IMR-90 (cell line): ENCODE results near the gene TSHZ1. TPM values are rescaled to one million over a fixed set of nuclear protein-coding genes. Genes with fewer than 3 reads are reported as not detected.
A peak's percentile ranks its signal among the peaks of the same experiment; 100 is the strongest.

Experiments
- ATAC-seq: fragments of 200-7000 bp; cut with Tn5 transposase; 2 replicates; pipeline ENCODE4 v1.9.1; 2020; ENCODE audit warnings: low read depth, mild to moderate bottlenecking, moderate library complexity
- BruUV-seq: library from RNA; stranded (reverse); fragments of 400-500 nt; replicated peaks from 2 replicates; lab custom pipeline; 2021; lab: Mats Ljungman, UMichigan
- CTCF ChIA-PET: fragments of 300-600 bp; formaldehyde crosslinking; extraction: SDS; loops from one replicate; lab custom pipeline; 2021; ENCODE audit warnings: antibody characterized with exemption; lab: Yijun Ruan, JAX
- POLR2A ChIA-PET: fragments of 300-600 bp; sonication (Branson Sonifier 250); formaldehyde crosslinking; loops from one replicate; lab custom pipeline; 2022; ENCODE audit warnings: antibody characterized with exemption; ENCODE audit not compliant: unreplicated experiment; lab: Charles Lee
- DNase-seq: peaks from one replicate; pipeline ENCODE4 v3.0.0; 2013
- H2AFZ ChIP-seq: replicated peaks from 2 replicates; pipeline ENCODE3; 2013; ENCODE audit warnings: low read length, mild to moderate bottlenecking; ENCODE audit not compliant: poor library complexity
- H2AK5ac ChIP-seq: 2 replicates; pipeline ENCODE4 v1.6.1; 2013; ENCODE audit warnings: low read depth, low read length, inconsistent platforms
- H2AK9ac ChIP-seq: replicated peaks from 2 replicates; pipeline ENCODE3; 2013; ENCODE audit warnings: mild to moderate bottlenecking, low read depth, low read length, moderate library complexity; ENCODE audit not compliant: poor library complexity
- H2BK120ac ChIP-seq: 2 replicates; pipeline ENCODE4 v1.6.1; 2013; ENCODE audit warnings: low read depth, low read length, inconsistent platforms
- H2BK15ac ChIP-seq: 3 replicates; pipeline ENCODE4 v1.6.1; 2013; ENCODE audit warnings: low read depth, low read length, inconsistent platforms
- H2BK20ac ChIP-seq: 2 replicates; pipeline ENCODE4 v1.6.1; 2013; ENCODE audit warnings: low read depth, mild to moderate bottlenecking, inconsistent platforms, low read length, moderate library complexity
- H2BK5ac ChIP-seq: 2 replicates; pipeline ENCODE4 v1.6.1; 2013; ENCODE audit warnings: mild to moderate bottlenecking, low read depth, low read length, inconsistent platforms; ENCODE audit not compliant: poor library complexity, severe bottlenecking
- H3K14ac ChIP-seq: replicated peaks from 2 replicates; pipeline ENCODE4 v1.6.1; 2013; ENCODE audit warnings: low read depth, low read length, inconsistent platforms
- H3K18ac ChIP-seq: 2 replicates; pipeline ENCODE4 v1.6.1; 2013; ENCODE audit warnings: low read depth, low read length, control low read depth
- H3K23ac ChIP-seq: 2 replicates; pipeline ENCODE4 v1.6.1; 2013; ENCODE audit warnings: low read depth, low read length, inconsistent platforms
- H3K27ac ChIP-seq: 2 replicates; pipeline ENCODE4 v1.5.1; 2013; ENCODE audit warnings: mild to moderate bottlenecking, control low read depth, low read length; ENCODE audit not compliant: insufficient read depth
- H3K27me3 ChIP-seq: 2 replicates; pipeline ENCODE4 v1.6.1; 2013; ENCODE audit warnings: low read length; ENCODE audit not compliant: control insufficient read depth, insufficient read depth
- H3K36me3 ChIP-seq: 2 replicates; pipeline ENCODE4 v1.6.1; 2013; ENCODE audit warnings: low read length, mixed read lengths; ENCODE audit not compliant: control insufficient read depth, insufficient read depth
- H3K4ac ChIP-seq: 2 replicates; pipeline ENCODE4 v1.6.1; 2013; ENCODE audit warnings: low read depth, low read length, inconsistent platforms
- H3K4me1 ChIP-seq: 2 replicates; pipeline ENCODE4 v1.6.1; 2013; ENCODE audit warnings: low read length, mixed read lengths; ENCODE audit not compliant: control insufficient read depth, insufficient read depth
- H3K4me2 ChIP-seq: 2 replicates; pipeline ENCODE4 v1.6.1; 2013; ENCODE audit warnings: low read depth, mild to moderate bottlenecking, control low read depth, low read length, moderate library complexity
- H3K4me3 ChIP-seq: 2 replicates; pipeline ENCODE4 v1.5.1; 2013; ENCODE audit warnings: low read depth, mild to moderate bottlenecking, control low read depth, low read length, moderate library complexity; ENCODE audit not compliant: insufficient read depth
- H3K56ac ChIP-seq: 2 replicates; pipeline ENCODE4 v1.6.1; 2013; ENCODE audit warnings: low read length, inconsistent platforms; ENCODE audit not compliant: insufficient read depth; ENCODE audit errors: extremely low read depth
- H3K79me1 ChIP-seq, 2 experiments: 2 replicates each; pipeline ENCODE4 v1.6.1; 2013; ENCODE audit warnings: low read length in 2 of 2, inconsistent platforms in 1 of 2, low read depth in 1 of 2
- H3K9ac ChIP-seq: 2 replicates; pipeline ENCODE4 v1.6.1; 2013; ENCODE audit warnings: low read depth, low read length, control low read depth
- H3K9me1 ChIP-seq: 2 replicates; pipeline ENCODE4 v1.6.1; 2013; ENCODE audit warnings: low read length, inconsistent platforms; ENCODE audit not compliant: insufficient read depth
- H3K9me3 ChIP-seq: 2 replicates; pipeline ENCODE4 v1.6.1; 2013; ENCODE audit warnings: low read length; ENCODE audit not compliant: control insufficient read depth, insufficient read depth
- H4K20me1 ChIP-seq: 2 replicates; pipeline ENCODE4 v1.6.1; 2013; ENCODE audit warnings: low read length, inconsistent platforms; ENCODE audit not compliant: insufficient read depth
- H4K5ac ChIP-seq: 2 replicates; pipeline ENCODE4 v1.6.1; 2013; ENCODE audit warnings: mild to moderate bottlenecking, low read depth, low read length, control low read depth
- H4K8ac ChIP-seq, 2 experiments: 2 replicates each; pipeline ENCODE4 v1.6.1; 2013; ENCODE audit warnings: low read depth in 2 of 2, low read length in 2 of 2, control low read depth in 1 of 2, inconsistent platforms in 1 of 2
- H4K91ac ChIP-seq: 2 replicates; pipeline ENCODE4 v1.6.1; 2013; ENCODE audit warnings: low read depth, low read length, inconsistent platforms; ENCODE audit not compliant: insufficient read depth
- CEBPB ChIP-seq: IDR thresholded peaks from 2 replicates; pipeline ENCODE4 v1.6.1; 2012; ENCODE audit warnings: low read depth, low read length, improper control_type of control experiment
- CHD1 ChIP-seq: IDR thresholded peaks from 2 replicates; pipeline ENCODE4 v1.6.1; 2012; ENCODE audit warnings: low read depth, low read length, improper control_type of control experiment
- CTCF ChIP-seq: conservative IDR thresholded peaks from 2 replicates; pipeline ENCODE4 v1.5.1; 2012; ENCODE audit warnings: mild to moderate bottlenecking, low read depth, low read length, improper control_type of control experiment
- MAFK ChIP-seq: IDR thresholded peaks from 2 replicates; pipeline ENCODE4 v1.6.1; 2012; ENCODE audit warnings: low read depth, low read length, improper control_type of control experiment
- MAZ ChIP-seq: IDR thresholded peaks from 2 replicates; pipeline ENCODE4 v1.6.1; 2012; ENCODE audit warnings: low read depth, mild to moderate bottlenecking, low read length, improper control_type of control experiment, moderate library complexity, borderline replicate concordance
- NFE2L2 ChIP-seq: fragments of 150-350 bp; IDR thresholded peaks from 2 replicates; pipeline ENCODE4 v1.6.1; 2016; ENCODE audit warnings: low read depth, mild to moderate bottlenecking, low read length
- POLR2A ChIP-seq: IDR thresholded peaks from 2 replicates; pipeline ENCODE4 v1.6.1; 2012; ENCODE audit warnings: mild to moderate bottlenecking, low read depth, low read length
- RAD21 ChIP-seq: IDR thresholded peaks from 2 replicates; pipeline ENCODE4 v1.6.1; 2012; ENCODE audit warnings: low read length, improper control_type of control experiment
- RCOR1 ChIP-seq: IDR thresholded peaks from 2 replicates; pipeline ENCODE4 v1.6.1; 2012; ENCODE audit warnings: mild to moderate bottlenecking, low read length, improper control_type of control experiment; ENCODE audit not compliant: insufficient replicate concordance
- RFX5 ChIP-seq: IDR thresholded peaks from 2 replicates; pipeline ENCODE4 v1.8.0; 2012; ENCODE audit warnings: low read depth, mild to moderate bottlenecking, low read length, moderate library complexity
- USF2 ChIP-seq: fragments of 150-350 bp; IDR thresholded peaks from 2 replicates; pipeline ENCODE4 v1.6.1; 2017; ENCODE audit warnings: mild to moderate bottlenecking, antibody characterized with exemption, low read length, low read depth
- WGBS, 2 experiments: methylation state at CpG; one replicate each; pipeline versions ENCODE4 v1.1.5 to v1.1.7; 2013; ENCODE audit warnings: missing lambda C conversion rate in 2 of 2; ENCODE audit not compliant: insufficient read length in 1 of 2; ENCODE audit errors: extremely low coverage in 2 of 2; 5-methylcytosine and 5-hydroxymethylcytosine counted together
- dilution Hi-C: fragments of 300-500 bp; cut with HindIII; formaldehyde crosslinking; loops from one replicate; pipeline ENCODE4 v1.14.3; 2018; ENCODE audit warnings: low sequenced_read_pairs; ENCODE audit not compliant: unreplicated experiment
- in situ Hi-C: fragments of 300-500 bp; cut with MboI; formaldehyde crosslinking; loops from 3 replicates; pipeline ENCODE4 v1.14.3; 2019; ENCODE audit warnings: low sequenced_read_pairs, inconsistent platforms, mixed read lengths
- intact Hi-C: fragments of 100-400 bp; cut with micrococcal nuclease; formaldehyde crosslinking; loops from 2 replicates; pipeline ENCODE4 v1.10.0; 2022
- polyA plus RNA-seq, 3 experiments: library from polyadenylated mRNA; depleted of rRNA; stranded (reverse); fragments of >200 nt; gene quantifications; 2 replicates each; pipeline ENCODE4 v1.2.3, GENCODE V29; 2012; ENCODE audit warnings: low replicate concordance in 1 of 3
- total RNA-seq: library from RNA; depleted of rRNA; stranded (reverse); fragments of >200 nt; gene quantifications from 2 replicates; pipeline ENCODE4 v1.2.3, GENCODE V29; 2012

Gene TSHZ1
- total and polyA plus RNA-seq, 2 of the 4 experiments (the other 2 are of a cell fraction): 7.1 to 10.0 TPM

DNA sequence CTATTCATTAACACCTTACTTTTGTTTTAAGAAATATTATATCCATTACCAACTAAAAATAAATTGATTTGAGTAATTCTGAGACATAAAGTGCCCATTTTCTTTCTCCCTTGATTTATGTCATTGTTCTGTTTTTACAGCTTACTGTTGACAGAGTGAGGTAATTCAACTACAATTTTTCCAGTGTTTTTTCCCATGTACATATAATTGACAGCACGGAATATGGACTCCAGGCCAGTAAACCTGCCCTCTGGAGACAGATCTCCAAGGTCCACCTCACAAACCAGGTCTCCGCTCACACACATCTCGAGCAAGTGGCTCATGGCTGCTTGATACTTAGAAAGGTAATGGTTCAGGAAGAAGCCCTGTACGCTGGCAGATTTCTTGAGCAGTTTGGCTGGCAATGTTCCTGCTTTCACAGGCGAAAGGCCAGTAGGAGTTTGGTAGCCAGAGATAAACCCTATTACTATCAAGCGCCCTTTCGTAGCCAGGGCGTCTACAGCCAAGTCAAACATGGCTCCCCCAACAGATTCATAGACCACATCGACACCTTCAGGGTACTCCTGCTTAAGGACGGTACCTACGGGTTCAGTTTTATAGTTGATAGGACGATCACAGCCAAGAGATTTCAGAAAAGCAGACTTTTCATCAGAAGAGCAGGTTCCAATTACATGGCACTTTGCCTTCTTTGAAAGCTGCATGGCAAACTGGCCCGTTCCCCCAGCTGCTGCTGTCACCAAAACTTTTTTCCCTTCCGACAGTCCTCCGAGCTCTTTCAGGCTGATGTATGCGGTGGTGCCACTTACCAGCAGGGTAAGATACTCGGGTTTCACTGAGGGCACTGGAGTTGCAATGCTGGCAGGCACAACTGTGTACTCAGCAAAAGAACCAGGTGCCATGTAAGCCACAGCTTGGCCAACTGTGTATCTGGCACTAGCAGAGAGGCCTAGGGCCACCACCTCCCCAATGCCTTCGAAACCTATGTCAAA, 9.0 kb upstream of the TSHZ1 start (continued):
- no peak for TF ChIP-seq USF2
- TF ChIP-seq POLR2A: no peak

- CTCF ChIA-PET: no interaction called here
- 100% methylated on average over 1 of the region's 6 CpGs; no CpG with 5 or more reads in 1 of the 2 experiments for WGBS, 2 experiments
- Histone ChIP-seq H3K9me1 (peaks cover 9% of the 10 kb centered on the region), H3K27ac (no peak overlapping the region), H3K14ac (no peak overlapping the region), H4K8ac (no peak overlapping the region), H2AFZ (no peak overlapping the region), H4K91ac (no peak overlapping the region), H3K4me2 (peak overlapping the region; percentile 98), H3K9ac (no peak overlapping the region), H3K79me1 (peaks cover 15 to 55% of the 10 kb centered on the region in 2 experiments), H4K20me1 (no peaks in the 10 kb centered on the region; the same call in none of the 2 replicates), H2BK20ac (no peak overlapping the region), H2BK15ac (no peak overlapping the region), H3K9me3 (no peaks in the 10 kb centered on the region), H2BK5ac (no peak overlapping the region), H3K18ac (no peak overlapping the region), H3K27me3 (no peaks in the 10 kb centered on the region), H3K56ac (no peak overlapping the region), H3K4me3 (no peak overlapping the region), H2BK120ac (no peak overlapping the region), H3K23ac (peak overlapping the region; percentile 81; the same call in 1 of the 2 replicates), H2AK9ac (no peak overlapping the region), H4K5ac (no peak overlapping the region), H3K36me3 (peaks cover 16% of the 10 kb centered on the region), H3K4me1 (peaks cover 11% of the 10 kb centered on the region), H2AK5ac (no peak overlapping the region), H3K4ac (no peak overlapping the region)
- DNase-seq (no peak), ATAC-seq (no peak)
- no peak for TF ChIP-seq CEBPB
- TF ChIP-seq RAD21: no peak
- no peak for TF ChIP-seq CHD1
- TF ChIP-seq USF2: no peak
- TF ChIP-seq MAFK: no peak
- TF ChIP-seq MAZ: no peak
- TF ChIP-seq CTCF: no peak
- TF ChIP-seq NFE2L2: no peak
- TF ChIP-seq RFX5: no peak
- no peak for TF ChIP-seq RCOR1
- POLR2A ChIA-PET: no interaction called here
- dilution Hi-C loops (no loop called here), in situ Hi-C loops (loop anchor here (25.0 kb wide), 1 partner anchor 1159 kb away; no protein-coding TSS in a partner anchor), intact Hi-C loops (loop anchor here (10.0 kb wide), 1 partner anchor 258 kb away; no protein-coding TSS in a partner anchor)
- no TSS peak for BruUV-seq
Measured at GRCh38 chr18:75202696-75203365, 7.8 kb upstream of the TSHZ1 start.
